NCI-H82 treated with DMSO at 0.1 percent for 48 hours (cell line): Measurements from ENCODE around the gene KRTAP9-7.
"Not testable (repeated sequence)": the region's sequence is repeated elsewhere in the genome, so short reads cannot be mapped to it uniquely, and the experiment has no call there.

Experiments
- DNase-seq: peaks from one replicate; lab custom pipeline; 2025; ENCODE audit not compliant: unreplicated experiment; lab: John Stamatoyannopoulos, UW

KRTAP9-7 gene

GRCh38 chr17:41271323-41271722, 4.2 kb upstream of the KRTAP9-7 start:
- DNase-seq: not testable (repeated sequence)

- DNase-seq: no peak
These were observed 3.6 kb upstream of the KRTAP9-7 start for GRCh38 chr17:41271858-41272257.

GRCh38 chr17:41278176-41278955, 2.9 kb downstream of the KRTAP9-7 start:
- no peak for DNase-seq

GRCh38 chr17:41284043-41284442, 8.5 kb downstream of the KRTAP9-7 start:
- DNase-seq: no peak

- no peak for DNase-seq
These were observed 9.0 kb downstream of the KRTAP9-7 start for GRCh38 chr17:41284546-41284945.

GRCh38 chr17:41287050-41287449, 11.6 kb downstream of the KRTAP9-7 start:
- DNase-seq: no peak

- no peak for DNase-seq
These were observed 18.5 kb downstream of the KRTAP9-7 start for GRCh38 chr17:41294016-41294415.

- DNase-seq: no peak
These were observed 21.3 kb downstream of the KRTAP9-7 start for GRCh38 chr17:41296846-41297245.

GRCh38 chr17:41298458-41299135, 23.1 kb downstream of the KRTAP9-7 start:
- no peak for DNase-seq

- DNase-seq: no peak
These were observed 25.8 kb downstream of the KRTAP9-7 start for GRCh38 chr17:41301204-41301790.

GRCh38 chr17:41301916-41302901, 26.7 kb downstream of the KRTAP9-7 start, which contains the start of gene KRTAP29-1:
Gene KRTAP29-1, minus strand, starts transcription at chr17:41302851. Its CDS starts 0 bp downstream, at chr17:41302851.
- DNase-seq: no peak

- DNase-seq: no peak
These were observed 27.5 kb downstream of the KRTAP9-7 start for GRCh38 chr17:41302981-41303380.

- no peak for DNase-seq
These were observed 28.6 kb downstream of the KRTAP9-7 start for GRCh38 chr17:41304091-41304490.

GRCh38 chr17:41307647-41308046, 32.1 kb downstream of the KRTAP9-7 start:
- DNase-seq: no peak

- DNase-seq: no peak
These were observed 32.9 kb downstream of the KRTAP9-7 start for GRCh38 chr17:41308251-41308917.

- no peak for DNase-seq
These were observed 33.4 kb downstream of the KRTAP9-7 start, which contains the start of gene KRTAP16-1 for GRCh38 chr17:41308918-41309359. Gene KRTAP16-1, minus strand, starts transcription at chr17:41309309. Its CDS starts 56 bp downstream, at chr17:41309253.

GRCh38 chr17:41311111-41311510, 35.6 kb downstream of the KRTAP9-7 start:
- DNase-seq: no peak

- DNase-seq: no peak
These were observed 39.8 kb downstream of the KRTAP9-7 start, which contains the start of gene KRTAP17-1 for GRCh38 chr17:41315204-41315794. Gene KRTAP17-1, minus strand, starts transcription at chr17:41315710. Its CDS starts 60 bp downstream, at chr17:41315650.

- DNase-seq: no peak
These were observed 40.4 kb downstream of the KRTAP9-7 start for GRCh38 chr17:41315814-41316445.
